ENCODE results near the gene CNOT8. TPM values are rescaled to one million over a fixed set of nuclear protein-coding genes. Genes with fewer than 3 reads are reported as not detected.

Gene CNOT8
- total and polyA plus RNA-seq, 11 donors: 11.5 to 45.6 (median 25.2) TPM

- Histone ChIP-seq H3K27ac (peak overlapping the region; percentile 92 to 100 (median 98)), H3K27me3 (no peaks in the 10 kb centered on the region), H3K9me3 (no peaks in the 10 kb centered on the region), H3K4me3 (peak overlapping the region; percentile 61 to 97 (median 82)), H3K4me1 (peaks cover 3 to 45% (median 35%) of the 10 kb centered on the region in 12 donors), H3K36me3 (peaks cover 0 to 11% (median 0%) of the 10 kb centered on the region in 9 donors)
- 0 to 1% (median 0%) methylated on average over 48 to 59 of the region's 59 CpGs for WGBS, 4 donors
- peak; percentile 68 to 84 (median 81) for ATAC-seq
- TF ChIP-seq POLR2A (IDR thresholded peaks at IDR 0.05) (peak in 1 of 2 donors; percentile 72), CTCF (IDR thresholded peaks at IDR 0.05) (peak in 3 of 12 donors; percentile 10 to 35 (median 20))
- DNase-seq: peak; percentile 94 to 97 (median 96)
- intact Hi-C loops (cut with DNase I): loop anchor here in 8 of 10 donors (1.0 to 5.0 kb wide), 5 partner anchors 23 to 102 kb away; partner anchors contain the start of genes LARP1 (in 7 of the 8) and GEMIN5 (in 2 of the 8)
These were observed 714 bp upstream of the CNOT8 start for GRCh38 chr5:154857530-154858296.

- DNase-seq (no peak), ATAC-seq (no peak)
- H3K4me3 ChIP-seq: peak overlapping the region; percentile 61 to 97 (median 82)
- H3K36me3 ChIP-seq: peaks cover 0 to 26% (median 10%) of the 10 kb centered on the region in 9 donors
- peak overlapping the region; percentile 92 to 100 (median 98) for H3K27ac ChIP-seq
- 1 to 2% (median 2%) methylated on average over 26 of the region's 26 CpGs for WGBS, 4 donors
- intact Hi-C loops (cut with DNase I): loop anchor here in 8 of 10 donors (1.0 to 5.0 kb wide), 5 partner anchors 22 to 104 kb away; partner anchors contain the start of genes LARP1 (in 7 of the 8) and GEMIN5 (in 2 of the 8)
- H3K4me1 ChIP-seq: peaks cover 3 to 48% (median 35%) of the 10 kb centered on the region in 12 donors
- TF ChIP-seq POLR2A (IDR thresholded peaks at IDR 0.05) (no peak), CTCF (IDR thresholded peaks at IDR 0.05) (no peak)
- H3K9me3 ChIP-seq: no peaks in the 10 kb centered on the region
- no peaks in the 10 kb centered on the region for H3K27me3 ChIP-seq
These were observed 795 bp downstream of the CNOT8 start for GRCh38 chr5:154858972-154859871.

- intact Hi-C loops (cut with DNase I): no loop called here
- DNase-seq (peak in 1 of 5 donors; percentile 36), ATAC-seq (no peak)
- Histone ChIP-seq H3K27ac (peak overlapping the region in 10 of 12 donors; percentile 92 to 100 (median 98)), H3K4me3 (peak overlapping the region in 11 of 12 donors; percentile 76 to 97 (median 82)), H3K27me3 (no peaks in the 10 kb centered on the region), H3K9me3 (no peaks in the 10 kb centered on the region), H3K4me1 (peaks cover 3 to 48% (median 35%) of the 10 kb centered on the region in 12 donors), H3K36me3 (peaks cover 0 to 35% (median 16%) of the 10 kb centered on the region in 9 donors)
- TF ChIP-seq POLR2A (IDR thresholded peaks at IDR 0.05) (no peak), CTCF (IDR thresholded peaks at IDR 0.05) (no peak)
- WGBS, 4 donors: 22 to 34% (median 28%) methylated on average over 5 of the region's 5 CpGs
These were observed 1.7 kb downstream of the CNOT8 start for GRCh38 chr5:154860123-154860522.

All from heart left ventricle (tissue), 16 donors.